GM18858 (cell line): Measurements from ENCODE around the gene ANKS1B.

Source experiments
- ATAC-seq: cut with Tn5 transposase; IDR thresholded peaks from one replicate; pipeline ENCODE4 v1.9.1; 2021; ENCODE audit not compliant: unreplicated experiment

The ANKS1B gene

DNA sequence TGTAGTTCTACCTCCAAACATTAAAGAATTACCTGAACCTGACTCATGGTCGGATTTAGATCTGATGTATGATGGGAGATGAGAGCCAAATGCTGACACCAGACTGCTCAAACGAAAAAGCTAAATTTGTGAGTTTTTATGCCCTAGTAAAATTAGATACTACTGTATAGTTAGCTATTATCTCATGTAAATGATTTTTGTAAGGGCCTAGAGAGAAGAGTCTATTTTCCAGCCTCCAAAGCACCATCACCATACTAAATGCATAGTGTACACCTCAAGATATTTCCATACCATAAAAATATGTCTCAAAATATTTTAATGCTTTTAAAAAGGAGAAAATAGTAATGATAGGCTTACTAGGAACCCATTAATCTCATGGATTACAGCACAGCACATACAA, 18.3 kb downstream of the ANKS1B start:
- ATAC-seq: no peak

- no peak for ATAC-seq
Measured at GRCh38 chr12:99960311-99960710, 24.4 kb downstream of the ANKS1B start.

DNA sequence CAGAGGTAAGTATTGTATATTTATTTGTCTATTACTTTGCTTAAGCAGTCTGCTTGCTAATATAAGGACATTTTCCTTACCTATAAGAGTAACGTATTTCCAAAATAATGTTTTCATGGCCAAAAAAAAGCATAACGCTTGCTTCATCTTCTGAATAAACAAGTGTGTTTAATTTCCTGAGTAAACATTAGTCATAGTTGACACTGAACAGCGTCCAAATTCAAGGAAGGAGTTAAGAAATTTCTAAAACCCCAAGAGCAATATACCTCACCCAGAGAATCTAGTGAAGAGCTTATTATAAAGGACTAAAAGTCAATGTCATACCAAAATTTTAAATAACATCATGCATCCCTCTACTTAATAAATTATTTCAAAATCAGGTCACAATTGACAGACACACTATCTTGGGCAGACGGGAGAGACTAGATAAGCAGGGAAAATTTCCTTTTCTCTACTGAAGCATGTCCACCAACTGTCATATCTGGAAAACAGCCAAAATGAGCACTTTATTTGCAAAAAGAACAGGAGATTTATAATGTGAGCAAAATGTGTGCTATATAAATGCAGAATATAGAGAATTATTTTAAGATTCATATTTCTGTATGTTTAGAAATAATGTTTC, 25.1 kb downstream of the ANKS1B start:
- ATAC-seq: no peak

GRCh38 chr12:99957866-99958466, 26.8 kb downstream of the ANKS1B start:
- no peak for ATAC-seq

DNA sequence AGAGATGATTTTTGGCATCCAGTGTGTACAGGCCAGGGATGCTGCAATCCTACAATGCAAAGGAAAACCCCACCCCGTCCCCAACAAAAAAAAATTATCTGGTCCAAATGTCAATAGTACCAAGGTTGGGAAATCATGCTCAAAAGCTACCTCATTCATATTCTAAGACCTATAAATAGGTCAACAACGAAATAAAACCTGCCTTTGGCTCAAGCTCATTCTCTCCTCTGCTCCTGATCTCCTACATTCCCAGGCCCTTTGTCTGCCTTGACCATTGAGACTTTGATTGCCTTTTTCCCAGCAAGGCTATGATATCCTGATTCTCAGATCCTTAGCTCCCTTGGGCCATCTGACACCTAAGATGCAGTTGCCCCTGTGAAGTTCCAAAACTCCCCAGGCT, 30.0 kb downstream of the ANKS1B start:
- no peak for ATAC-seq

DNA sequence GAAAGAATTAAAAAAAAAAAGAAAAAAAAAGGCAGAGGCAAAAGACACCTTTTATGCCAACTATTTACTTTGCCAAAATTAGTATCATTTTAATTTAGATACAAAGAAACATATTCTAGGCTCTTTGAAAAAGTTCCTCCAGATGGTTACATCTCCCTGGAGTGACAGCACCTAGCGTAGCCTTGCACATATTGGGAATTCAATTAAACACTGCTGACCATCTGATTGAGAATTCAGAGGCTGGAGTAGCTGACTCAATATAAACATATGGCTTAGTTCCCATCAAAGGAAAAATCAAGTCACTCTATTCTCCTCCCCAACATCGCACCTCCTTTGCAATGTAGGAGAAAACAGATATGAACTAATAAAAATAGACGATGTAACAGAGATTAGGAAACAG, 36.4 kb downstream of the ANKS1B start:
- no peak for ATAC-seq

DNA sequence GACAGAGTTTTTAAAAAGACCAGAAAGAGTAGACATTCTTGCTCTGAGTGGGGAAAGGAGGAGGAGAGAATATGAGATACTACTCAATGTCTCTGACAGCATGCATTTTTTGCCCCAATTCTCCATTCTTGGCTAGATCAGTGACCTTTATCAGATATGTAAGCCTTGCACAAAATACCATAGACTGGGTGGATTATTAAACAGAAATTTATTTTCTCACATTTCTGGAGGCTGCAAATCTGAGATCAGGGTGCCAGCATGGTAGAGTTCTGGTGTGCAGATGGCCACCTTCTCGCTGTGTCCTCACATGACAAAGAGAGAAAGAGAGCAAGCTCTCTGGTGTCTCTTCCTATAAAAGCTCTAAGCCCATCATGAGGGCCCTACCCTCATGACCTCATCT, 38.6 kb downstream of the ANKS1B start:
- ATAC-seq: no peak

DNA sequence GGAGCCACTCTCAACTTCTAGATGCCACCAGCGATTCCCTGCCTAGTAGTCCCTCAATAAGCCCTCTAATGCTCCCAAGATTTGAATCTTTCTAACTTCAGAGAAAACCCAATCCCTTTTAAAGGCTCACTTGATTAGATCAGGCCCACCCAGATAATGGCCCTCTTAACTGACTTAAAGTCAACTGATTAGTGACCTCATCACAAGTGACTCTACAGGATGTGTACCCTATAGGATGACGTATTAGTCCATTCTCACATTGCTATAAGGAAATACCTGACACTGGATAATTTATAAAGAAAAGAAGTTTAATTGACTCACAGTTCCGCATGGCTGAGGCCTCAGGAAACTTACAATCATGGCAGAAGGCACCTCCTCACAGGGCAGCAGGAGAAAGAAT, 49.1 kb downstream of the ANKS1B start:
- no peak for ATAC-seq

GRCh38 chr12:99926511-99927169, 58.1 kb downstream of the ANKS1B start:
- ATAC-seq: no peak

DNA sequence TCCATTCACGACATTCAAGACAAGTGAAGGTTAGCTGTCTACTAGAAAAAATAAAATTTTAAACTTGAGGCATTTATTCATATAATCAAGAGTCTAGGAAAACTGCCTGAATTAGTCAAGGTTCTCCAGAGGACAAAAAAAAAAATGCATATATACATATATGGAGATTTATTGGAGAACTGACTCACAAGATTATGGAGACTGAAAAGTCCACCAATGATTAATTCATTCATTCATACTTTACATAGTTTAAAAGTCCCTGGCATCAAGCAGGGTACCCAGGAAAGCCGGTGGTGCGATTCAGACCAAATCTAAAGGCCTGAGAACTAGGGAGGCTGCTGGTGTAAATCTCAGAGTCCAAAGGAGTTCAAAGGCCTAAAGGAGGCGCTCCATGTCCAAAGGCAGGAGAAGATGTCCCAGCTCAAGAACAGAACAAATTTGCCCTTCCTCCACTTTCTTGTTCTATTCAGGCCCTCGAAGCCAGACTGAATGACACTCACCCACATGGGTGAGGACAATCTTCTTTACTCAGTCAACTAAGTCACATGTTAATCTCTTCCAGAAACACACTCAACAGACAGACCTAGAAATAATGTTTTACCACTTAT, 64.3 kb downstream of the ANKS1B start:
- no peak for ATAC-seq

- no peak for ATAC-seq
Measured at GRCh38 chr12:99917711-99918402, 66.9 kb downstream of the ANKS1B start.

GRCh38 chr12:99916555-99916954, 68.2 kb downstream of the ANKS1B start:
- ATAC-seq: no peak

GRCh38 chr12:99915251-99916082, 69.3 kb downstream of the ANKS1B start:
- no peak for ATAC-seq

- no peak for ATAC-seq
Measured at GRCh38 chr12:99914206-99914605, 70.5 kb downstream of the ANKS1B start.

GRCh38 chr12:99911967-99912366, 72.8 kb downstream of the ANKS1B start:
- peak; percentile 90 for ATAC-seq

- no peak for ATAC-seq
Measured at GRCh38 chr12:99911081-99911480, 73.7 kb downstream of the ANKS1B start.

GRCh38 chr12:99910342-99910741, 74.4 kb downstream of the ANKS1B start:
- ATAC-seq: no peak

DNA sequence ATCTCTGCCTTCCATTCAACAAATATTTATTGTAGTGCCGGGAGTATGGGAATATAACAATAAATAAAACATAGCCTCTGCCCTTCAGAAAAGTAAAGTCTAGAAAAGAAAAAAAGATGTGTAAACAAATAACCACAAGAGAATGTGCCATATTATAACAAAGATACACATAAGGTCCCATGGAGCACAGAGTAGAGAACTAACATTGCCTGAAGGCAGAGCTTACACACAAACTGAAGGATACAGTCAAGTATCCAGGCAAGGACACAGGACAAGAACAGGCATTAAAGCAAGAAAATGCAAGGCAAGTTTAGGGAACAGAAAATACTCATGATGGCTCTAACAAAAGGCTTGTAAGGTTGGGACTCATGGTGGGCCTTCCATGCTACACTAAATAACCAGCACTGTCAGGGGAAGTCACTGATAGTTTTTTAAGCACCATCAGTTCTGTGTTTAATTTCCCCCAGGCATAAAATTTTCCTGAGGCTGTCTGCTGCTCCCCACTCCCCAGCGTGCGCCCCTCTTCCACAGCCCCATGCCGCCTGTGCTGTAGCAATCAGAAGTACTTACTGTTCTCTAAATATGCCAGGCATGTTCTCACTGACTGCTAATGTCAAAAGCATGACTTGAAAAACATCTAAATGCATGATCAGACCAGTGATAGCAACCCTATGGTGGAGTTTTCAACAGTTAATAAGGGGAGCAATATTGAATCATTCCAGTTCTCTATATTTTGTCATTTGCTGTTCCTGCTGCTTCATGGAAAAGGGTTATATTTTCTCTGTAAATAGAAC, 77.8 kb downstream of the ANKS1B start:
- no peak for ATAC-seq

- no peak for ATAC-seq
Measured at GRCh38 chr12:99901181-99901580, 83.6 kb downstream of the ANKS1B start.

- no peak for ATAC-seq
Measured at GRCh38 chr12:99898645-99899044, 86.1 kb downstream of the ANKS1B start.
